Measurements from ENCODE around the gene NXT2. TPM values are rescaled to one million over a fixed set of nuclear protein-coding genes. Genes with fewer than 3 reads are reported as not detected.

The NXT2 gene
- total RNA-seq = 8.9 and 9.3 TPM in 2 replicates

DNA sequence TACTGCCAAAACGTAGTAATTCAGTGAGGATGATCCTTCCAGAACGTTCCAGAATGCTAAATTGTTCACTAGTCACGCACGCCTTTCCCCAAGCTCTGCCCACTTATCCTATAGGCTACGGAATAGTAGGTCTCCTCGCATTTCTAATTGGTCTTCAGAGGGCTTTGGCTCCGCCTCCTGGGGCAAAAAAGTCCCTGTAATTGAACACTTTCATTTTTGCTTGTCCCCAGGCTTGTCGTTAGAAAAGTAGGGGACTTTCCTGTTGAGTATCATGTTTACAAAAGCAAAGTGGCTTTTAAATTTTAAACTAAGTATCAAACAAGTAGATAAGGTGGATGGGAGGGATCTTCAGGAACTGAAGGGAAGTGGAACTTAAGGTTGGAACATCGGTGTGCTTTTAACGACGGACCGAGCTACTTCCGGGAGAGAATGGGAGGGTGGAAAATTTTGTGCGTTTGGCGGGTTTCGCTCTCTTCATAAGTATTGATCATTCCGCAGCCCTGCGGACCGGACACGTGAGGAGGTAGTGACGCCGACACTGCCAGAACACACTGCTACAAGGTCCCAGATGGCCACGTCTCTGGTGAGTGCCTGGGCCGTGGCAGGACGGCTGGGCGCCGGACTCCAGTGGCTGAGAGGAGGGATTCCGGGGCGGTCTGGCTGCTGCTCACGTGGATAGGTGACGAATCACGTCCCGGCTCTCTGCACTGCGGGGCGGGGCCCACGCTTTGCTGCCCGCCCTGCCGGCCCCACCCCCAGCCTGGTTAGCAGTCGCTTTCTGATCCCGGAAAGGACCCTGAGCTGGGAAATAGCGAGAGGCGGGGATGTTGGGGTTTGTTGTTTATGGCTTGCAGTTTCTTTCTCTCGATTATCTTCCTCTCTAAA, at the start of gene NXT2:
Gene NXT2, plus strand, starts transcription at position 406 of the 885 bp plus-strand sequence. Its CDS starts 163 bp downstream, at position 569.

Other genes with a start within 250 kb of the NXT2 start
- not detected in 2 replicates for gene GUCY2F, start 54.8 kb upstream of the NXT2 start, total RNA-seq
- gene KCNE5, start 88.3 kb downstream of the NXT2 start, total RNA-seq = 0.58 and 1.0 TPM in 2 replicates
- 17.5 and 48.0 TPM in 2 replicates for gene ACSL4, start 196.4 kb downstream of the NXT2 start, total RNA-seq

Data from pericardium fibroblast (primary cell).